Measurements from ENCODE around the gene KCNIP1. TPM values are rescaled to one million over a fixed set of nuclear protein-coding genes. Genes with fewer than 3 reads are reported as not detected.
"Not testable (repeated sequence)": the region's sequence is repeated elsewhere in the genome, so short reads cannot be mapped to it uniquely, and the experiment has no call there.

The KCNIP1 gene
- total RNA-seq, 2 donors from 2014 or later: 0.79 to 1.00 TPM

DNA sequence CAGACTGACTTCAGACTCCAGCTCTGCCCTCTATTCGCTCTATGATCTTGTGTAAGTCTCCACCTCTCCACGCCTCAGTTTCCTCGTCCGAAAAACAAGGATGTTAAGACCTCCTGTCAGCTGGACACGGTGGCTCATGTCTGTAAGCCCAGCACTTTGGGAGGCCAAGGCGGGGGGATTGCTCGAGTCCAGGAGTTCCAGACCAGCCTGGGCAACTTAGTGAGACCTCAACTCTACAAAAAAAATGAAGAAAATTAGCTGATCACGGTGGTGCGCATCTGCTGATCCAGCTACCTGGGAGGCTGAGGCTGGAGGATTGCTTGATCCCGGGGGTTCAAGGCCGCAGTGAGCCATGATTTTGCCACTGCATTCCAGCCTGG is 243.1 kb downstream of the KCNIP1 start:
- no peak for DNase-seq (ENCODE audit: low spot score)
- intact Hi-C loops (cut with DNase I): no loop called here

DNA sequence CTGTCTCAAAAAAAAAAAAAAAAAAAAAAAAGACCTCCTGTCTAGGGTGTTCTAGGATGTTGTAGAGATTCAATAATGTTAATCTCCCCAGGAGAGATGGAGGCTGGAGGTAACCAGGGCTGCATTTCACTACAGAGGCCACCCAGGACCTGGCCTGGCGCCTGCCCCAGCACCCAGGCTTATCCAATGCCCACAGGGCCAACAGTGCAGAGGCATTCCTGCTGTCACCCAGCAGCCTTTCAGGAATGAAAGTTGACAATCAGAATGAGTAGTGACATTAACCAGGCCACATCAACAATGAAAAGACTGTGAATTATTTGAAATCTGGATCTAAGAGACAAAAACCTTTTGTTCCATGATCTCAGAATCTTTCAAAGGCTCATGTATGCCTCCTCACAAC is 243.5 kb downstream of the KCNIP1 start:
- DNase-seq (ENCODE audit: low spot score): no peak
- intact Hi-C loops (cut with DNase I): no loop called here

DNA sequence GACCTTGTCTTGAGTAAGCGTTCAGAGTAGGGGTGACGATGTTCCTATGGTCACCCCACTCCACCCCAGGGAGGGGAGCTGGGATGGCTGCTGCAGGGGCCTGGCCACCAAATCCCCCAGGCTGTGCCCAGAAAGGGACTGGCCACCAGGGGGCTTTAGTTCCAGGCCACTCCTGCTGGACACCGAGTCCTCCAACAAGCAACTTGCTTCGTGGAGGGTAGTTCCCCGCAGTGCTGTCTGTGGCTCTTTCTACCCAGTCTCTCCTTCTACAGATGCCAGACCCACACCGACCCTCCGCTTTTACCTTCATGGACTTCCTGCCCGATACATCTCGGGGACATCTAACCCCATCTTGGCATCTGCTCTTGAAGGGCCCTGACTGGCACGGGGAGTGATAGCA is 244.0 kb downstream of the KCNIP1 start:
- intact Hi-C loops (cut with DNase I): no loop called here
- DNase-seq (ENCODE audit: low spot score): no peak

DNA sequence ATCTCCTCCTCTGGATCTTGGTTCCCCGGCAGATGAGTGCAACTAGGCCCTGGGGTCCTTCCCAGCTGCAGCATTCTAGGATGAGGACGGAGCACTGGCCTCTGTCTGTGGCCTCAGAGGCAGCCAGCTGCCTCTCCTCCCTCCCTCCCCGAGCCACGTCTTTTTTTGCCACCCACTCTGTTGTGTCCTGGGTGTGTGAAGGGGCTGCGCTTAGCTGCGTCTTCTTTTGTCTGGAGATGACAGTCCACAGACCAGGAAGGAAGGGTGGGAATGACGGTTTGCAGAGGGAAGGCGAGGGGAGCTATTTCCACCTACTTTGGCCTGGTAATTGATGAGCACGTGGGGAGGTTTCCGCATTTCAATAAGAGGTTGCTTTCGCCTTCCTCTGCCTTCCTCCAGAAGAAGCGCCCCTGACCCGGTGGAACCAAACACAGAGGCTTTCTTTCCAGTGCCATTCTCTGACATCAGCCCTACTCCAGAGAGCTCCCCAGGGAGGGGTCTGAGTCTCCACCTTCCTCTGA is 245.2 kb downstream of the KCNIP1 start:
- intact Hi-C loops (cut with DNase I): no loop called here
- no peak for DNase-seq (ENCODE audit: low spot score)

DNA sequence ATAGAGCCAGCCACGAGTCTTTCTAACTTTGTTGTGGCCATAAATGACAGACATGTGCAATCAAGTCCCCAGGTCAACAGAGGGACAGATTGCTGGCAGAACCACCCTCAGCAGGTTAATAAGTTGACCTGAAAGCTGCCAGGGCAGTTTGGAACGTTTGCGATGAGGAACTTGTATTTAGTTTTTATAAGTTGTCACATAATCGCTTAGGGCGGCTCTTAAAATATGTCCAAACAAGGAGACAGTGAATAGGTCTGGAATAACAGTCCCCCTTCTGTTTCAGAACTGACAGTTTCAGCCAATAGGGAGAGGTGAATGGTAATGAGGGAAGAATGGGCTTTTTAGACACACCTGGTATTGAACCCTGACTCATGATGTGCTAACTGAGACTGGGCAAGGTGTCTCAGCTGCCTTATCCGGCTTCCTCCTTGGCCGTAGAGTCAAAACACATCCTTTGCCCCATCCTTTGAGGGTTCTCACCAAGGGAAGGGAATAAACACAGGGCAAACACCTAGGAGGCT is 246.2 kb downstream of the KCNIP1 start:
- intact Hi-C loops (cut with DNase I): no loop called here

DNA sequence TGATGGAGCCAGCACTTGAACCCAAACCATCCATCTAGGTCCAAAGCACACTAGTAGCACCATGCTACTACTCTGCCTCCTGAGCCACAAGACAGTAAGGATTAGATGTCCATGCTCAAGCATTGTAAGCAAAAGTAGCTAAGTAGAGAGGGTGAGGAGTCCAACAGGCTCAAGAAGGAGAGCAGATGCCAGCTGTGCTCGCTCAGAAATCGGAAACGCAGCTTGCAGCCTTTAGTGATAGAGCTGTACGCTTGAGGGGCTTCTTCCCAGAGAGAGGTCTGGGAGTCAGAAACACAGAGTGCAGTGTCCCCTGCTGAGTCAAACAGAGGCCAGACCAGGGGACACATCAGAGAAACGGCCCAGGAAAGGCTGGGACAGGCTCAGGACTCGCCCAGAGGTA is 247.0 kb downstream of the KCNIP1 start:
- DNase-seq (ENCODE audit: low spot score): no peak
- intact Hi-C loops (cut with DNase I): no loop called here

More for the DNA sequence above, 246.2 kb downstream of the KCNIP1 start:
- DNase-seq (ENCODE audit: low spot score): no peak

DNA sequence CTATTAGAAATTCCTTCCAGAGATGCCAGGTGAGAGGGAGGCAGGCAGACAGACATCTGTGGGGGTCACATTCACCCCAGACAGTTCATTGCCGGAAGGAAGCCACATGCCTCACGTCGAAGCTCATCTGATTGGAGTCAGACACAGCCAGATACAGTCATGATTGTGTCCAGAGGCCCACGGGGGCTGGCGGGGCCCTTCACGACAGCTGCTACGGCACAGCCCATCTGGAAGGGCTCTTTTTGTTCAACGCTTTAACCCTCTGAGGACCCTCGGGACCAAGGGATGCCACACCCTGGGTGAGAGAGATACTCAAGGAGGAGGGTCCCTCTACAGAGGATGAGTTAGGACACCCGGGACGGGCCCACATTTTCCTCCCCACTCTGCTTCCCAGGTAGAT is 247.8 kb downstream of the KCNIP1 start:
- no peak for DNase-seq (ENCODE audit: low spot score)
- intact Hi-C loops (cut with DNase I): no loop called here

DNA sequence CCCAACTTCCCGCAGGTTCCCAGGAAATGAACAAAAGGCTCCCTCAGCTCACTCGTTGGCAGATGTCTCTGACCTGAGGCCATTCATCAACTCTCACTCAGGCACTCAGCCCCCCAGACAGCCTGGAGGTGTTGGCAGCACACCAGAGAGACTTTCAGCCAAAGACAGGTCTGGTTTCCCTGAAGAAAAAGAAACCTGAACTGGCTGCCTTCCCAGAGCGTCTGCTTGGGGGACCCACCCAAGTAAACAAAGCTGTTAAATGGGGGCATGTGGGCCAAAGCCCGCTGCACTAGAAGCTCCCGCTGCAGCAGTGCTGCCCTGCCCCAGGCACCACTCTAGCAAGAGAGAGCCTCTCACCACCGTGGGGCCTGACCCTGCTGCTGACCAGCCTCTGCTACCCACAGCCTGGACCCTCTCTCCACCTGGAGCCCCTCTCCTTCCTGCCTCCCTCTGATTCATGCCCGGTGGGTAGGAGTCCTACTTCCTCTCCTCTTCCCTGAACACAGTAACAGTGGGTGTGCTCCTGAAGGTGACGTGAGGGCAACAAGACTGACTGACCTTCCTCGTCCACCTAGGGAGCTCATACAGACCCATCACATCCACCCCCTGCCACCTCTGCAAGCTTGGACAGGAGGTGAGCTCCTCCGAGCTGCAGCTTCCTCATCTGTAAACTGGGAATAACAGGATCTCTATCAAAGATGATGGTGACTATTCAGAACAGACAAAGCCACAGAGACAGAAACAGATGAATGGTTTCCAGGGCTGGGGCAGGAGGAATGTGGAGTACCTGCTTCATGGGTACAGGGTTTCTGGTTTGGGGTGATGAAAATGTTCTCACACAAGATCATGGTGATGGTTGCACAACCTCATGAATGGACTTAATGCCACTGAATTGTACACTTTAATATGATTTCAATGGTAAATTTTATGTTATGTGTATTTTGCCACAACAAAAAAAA is 248.7 kb downstream of the KCNIP1 start:
- no peak for DNase-seq (ENCODE audit: low spot score)
- intact Hi-C loops (cut with DNase I): no loop called here

DNA sequence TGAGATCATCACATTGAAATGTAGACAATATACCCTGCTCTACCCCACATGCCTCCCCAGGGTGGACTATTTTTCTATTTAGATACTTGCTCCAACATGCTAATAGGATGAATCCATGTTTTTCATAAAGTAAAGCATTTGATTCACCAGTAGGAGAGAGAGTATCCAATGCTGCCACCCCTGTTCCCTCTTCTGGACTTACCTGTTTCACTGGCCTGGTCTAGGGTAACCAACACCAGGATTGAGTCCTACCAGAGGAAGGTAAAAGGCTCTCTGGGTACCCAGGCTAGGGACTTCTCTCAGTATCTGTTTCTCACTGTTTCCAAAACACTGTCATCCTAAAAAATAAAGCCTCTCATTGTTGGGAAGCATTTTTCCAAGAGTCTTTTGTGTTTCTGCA is 249.5 kb downstream of the KCNIP1 start:
- intact Hi-C loops (cut with DNase I): no loop called here
- no peak for DNase-seq (ENCODE audit: low spot score)

DNA sequence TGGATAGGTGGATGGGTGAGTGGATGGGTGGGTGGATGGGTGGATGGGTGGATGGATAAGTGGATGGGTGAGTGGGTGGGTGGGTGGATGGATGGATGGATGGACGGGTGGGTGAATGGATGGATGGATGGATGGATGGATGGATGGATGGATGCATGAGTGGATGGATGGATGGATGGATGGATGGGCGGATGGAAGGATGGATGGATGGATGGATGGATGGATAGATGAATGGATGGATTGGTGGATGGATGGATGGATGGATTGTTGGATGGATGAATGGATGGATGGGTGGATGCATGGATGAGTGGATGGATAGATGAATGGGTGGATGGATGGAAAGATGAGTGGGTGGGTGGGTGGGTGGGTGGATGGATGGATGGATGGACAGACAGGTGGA is 250.7 kb downstream of the KCNIP1 start:
- intact Hi-C loops (cut with DNase I); DNase-seq (ENCODE audit: low spot score): not testable (repeated sequence)

DNA sequence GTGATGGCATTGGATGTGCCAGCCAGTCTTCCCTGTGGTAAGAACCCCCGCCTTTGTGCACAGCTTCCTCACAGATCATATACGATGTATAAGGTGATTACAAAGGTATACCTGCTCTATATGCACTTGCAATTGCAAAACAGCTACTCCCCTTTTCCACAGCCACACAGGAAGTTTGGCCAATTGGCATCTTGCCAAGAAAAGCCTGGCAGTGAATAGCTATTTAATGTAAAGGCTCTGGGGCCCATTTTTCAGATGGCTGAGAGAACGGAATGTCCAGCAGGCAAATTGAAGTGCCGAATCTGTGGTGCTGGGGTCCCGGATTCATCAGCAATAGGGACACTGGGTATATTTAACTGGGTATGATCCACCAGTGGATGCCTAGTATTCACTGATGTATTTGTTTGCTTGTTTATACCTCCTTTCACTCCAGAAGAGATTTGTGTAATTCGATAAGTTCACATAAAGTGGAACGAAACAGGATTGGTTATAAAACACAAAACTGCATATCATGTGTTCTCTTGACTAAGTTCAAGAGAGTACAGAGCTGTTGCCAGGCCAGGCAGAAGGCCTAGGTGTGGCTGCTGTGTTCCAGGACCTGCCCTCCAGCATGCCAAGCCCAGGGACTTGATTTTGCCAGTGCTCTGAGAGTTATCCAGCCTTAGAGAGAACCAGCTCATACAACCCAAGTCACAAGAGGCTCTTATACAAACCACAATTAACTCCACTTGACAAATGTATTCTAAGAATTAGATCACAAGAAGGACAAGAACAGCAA is 252.0 kb downstream of the KCNIP1 start:
- no peak for DNase-seq (ENCODE audit: low spot score)
- intact Hi-C loops (cut with DNase I): no loop called here

DNA sequence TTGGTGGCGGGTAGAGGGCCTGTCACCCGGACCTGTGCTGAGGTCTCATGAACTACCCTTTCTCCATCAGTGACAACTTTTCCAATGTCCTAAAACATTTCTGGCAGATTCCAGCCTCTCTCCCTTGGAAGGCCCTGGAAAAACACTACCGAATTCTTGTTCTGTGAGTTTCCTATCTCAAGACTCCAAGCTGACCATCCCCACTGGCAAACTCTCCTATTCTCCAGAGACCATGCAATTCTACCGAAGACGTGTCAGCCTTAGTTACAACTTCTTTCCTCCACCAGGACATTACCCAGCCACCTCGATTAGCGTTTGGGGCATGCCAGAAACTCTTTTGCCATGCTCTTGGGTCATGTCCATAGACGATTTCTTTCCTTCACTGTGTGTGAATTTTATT is 252.9 kb downstream of the KCNIP1 start:
- intact Hi-C loops (cut with DNase I): no loop called here
- DNase-seq (ENCODE audit: low spot score): no peak

DNA sequence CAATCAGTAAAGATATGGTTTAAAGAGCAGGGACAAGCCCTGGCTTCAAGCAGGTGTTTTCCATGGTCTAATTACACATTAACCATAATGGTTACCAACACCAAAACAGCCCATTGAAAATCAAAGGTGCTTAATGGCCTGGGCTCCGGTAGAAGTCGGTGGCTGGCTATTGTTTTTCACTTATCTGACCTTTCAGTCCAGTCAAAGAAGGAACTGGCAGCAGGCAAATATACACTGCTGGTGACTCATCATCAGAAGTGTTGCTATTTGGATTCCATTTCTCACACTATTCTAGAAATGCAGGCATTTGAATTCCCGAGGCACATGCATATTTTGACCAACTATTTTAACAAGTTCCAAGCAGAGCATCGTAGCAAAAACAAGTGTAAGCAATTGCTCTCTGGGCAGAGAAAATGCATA is 253.4 kb downstream of the KCNIP1 start:
- no peak for DNase-seq (ENCODE audit: low spot score)
- intact Hi-C loops (cut with DNase I): no loop called here

DNA sequence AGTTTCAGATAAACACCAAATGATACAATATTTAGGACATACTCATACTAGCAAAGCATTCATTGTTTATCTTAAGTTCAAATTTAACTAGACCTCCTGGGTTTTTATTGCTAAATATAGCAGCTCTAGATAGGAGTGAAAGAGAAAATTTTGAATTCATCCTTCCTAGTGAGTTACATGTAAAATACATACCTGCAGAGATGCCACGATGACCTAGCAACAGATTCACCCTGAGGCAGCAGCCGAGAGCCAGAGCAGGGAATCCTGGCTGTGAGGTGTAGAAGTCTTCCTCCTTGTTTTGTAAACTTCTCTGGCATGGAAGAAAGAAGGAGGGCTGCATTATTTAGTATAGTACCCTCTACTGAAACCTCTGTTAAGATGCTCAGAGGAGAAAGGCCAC is 253.8 kb downstream of the KCNIP1 start:
- intact Hi-C loops (cut with DNase I): no loop called here
- DNase-seq (ENCODE audit: low spot score): no peak

DNA sequence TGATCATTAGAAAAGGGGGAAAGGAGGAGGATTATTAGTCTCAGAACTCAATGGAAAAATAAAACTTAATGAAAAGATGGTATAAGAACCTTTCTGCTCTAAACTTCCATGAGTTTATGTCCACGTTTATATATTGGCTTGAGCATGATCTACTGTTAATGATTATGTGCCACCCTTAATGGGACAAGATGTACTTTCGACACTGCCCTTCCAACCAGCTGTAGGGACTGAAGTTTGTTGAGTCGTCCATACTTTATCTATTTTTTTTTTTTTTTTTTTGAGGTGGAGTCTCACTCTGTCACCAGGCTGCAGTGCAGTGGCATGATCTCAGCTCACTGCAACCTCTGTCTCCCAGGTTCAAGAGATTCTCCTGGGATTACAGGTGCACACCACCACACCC is 254.7 kb downstream of the KCNIP1 start:
- intact Hi-C loops (cut with DNase I): no loop called here
- no peak for DNase-seq (ENCODE audit: low spot score)

DNA sequence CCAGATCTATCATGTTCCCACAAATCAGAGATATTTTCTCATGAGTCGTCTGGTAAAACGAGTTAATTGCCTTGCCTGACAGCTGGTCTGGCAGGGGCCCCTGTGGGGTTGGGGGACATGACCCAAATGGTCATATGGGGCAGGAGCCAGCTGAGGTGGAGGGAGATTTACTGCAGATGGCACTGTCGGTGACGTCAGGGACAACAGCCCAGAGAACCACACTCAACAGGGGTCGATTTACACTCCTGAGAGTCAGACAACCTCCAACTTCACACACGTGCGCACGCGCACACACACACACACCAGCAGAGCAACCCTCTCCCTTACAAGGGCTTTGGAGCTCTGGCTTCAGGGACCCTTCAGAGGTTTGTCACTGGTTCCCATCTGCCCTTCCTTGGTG is 256.3 kb downstream of the KCNIP1 start:
- intact Hi-C loops (cut with DNase I): no loop called here
- DNase-seq (ENCODE audit: low spot score): no peak

DNA sequence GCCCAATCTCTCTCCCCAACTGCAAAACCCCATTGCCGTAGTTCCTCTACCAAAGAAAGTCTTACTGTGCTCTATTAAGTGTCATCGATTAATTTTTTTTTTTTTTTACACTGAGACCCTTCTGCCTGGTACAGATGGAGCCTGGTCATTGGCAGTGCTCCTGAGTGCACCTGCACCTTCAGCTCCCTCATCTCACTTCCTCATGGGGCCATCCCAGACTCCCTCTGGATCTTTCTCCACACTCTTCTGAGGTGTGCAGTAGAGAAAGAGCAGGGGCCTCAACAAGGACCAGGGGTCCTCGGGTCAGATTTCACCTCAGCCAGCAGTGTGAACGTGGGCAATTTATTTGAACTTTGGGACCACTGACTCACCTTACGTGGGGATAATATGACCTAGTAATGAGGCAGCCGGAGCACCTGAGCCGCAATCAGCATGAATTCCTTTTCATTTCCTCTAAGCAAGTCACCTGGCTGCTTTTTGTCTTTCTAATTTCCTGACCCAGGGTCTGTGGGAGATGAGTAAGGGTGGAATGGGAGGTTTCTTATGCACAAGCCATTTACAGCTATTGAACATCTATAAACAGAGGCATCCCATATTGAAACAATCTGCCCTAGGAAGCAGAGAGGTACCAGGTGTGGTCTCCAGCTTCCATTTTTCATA is 257.4 kb downstream of the KCNIP1 start:
- no peak for DNase-seq (ENCODE audit: low spot score)
- intact Hi-C loops (cut with DNase I): no loop called here

DNA sequence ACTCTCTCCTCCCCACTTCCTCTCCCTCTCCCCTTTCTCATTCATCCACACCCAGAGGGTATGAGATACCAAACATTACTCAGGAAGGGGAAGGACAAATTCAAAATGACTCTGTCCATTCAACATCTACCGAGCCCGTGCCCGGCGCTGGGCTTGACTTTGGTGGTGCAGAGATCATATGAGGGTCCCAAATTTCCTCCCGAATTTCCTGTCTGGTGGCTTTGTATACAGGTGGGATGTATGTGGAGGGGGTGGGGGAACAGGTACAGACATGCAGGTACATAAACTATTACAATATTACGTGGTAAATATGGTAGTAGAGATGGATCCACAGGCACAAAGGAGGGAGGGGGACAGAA is 257.9 kb downstream of the KCNIP1 start:
- intact Hi-C loops (cut with DNase I): no loop called here
- DNase-seq (ENCODE audit: low spot score): no peak

DNA sequence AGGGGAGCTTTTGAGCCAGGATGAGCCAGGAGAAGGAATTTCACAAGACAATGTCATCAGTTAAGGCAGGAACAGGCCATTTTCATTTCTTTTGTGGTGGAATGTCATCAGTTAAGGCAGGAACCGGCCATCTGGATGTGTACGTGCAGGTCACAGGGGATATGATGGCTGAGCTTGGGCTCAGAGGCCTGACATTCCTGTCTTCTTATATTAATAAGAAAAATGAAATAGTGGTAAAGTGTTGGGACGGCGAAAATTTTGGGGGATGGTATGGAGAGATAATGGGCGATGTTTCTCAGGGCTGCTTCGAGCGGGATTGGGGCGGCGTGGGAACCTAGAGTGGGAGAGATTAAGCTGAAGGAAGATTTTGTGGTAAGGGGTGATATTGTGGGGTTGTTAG is 258.5 kb downstream of the KCNIP1 start:
- DNase-seq (ENCODE audit: low spot score); intact Hi-C loops (cut with DNase I): not testable (repeated sequence)

DNA sequence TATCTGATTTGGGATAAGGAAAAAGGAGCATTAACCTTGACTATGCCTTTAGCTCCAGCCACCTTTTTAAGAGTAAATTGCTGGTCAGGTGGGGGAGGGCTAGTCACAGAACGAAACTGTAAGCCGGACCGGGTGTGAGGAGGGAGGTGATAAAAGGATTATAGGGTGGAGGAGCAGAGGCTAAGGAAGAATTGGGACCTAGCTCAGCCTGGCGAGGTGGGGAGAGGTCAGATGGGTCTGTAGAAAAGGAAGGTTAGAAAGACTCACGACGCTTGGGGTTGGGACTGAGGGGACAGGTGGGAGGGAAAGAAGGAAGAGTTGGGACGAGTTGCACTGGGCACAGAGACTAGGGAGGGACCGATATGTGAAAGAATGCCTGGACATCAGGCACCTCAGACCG is 262.0 kb downstream of the KCNIP1 start:
- intact Hi-C loops (cut with DNase I); DNase-seq (ENCODE audit: low spot score): not testable (repeated sequence)

All from posterior vena cava (tissue), 2 donors.